ENCODE results near the gene PCSK4.
"Not testable (repeated sequence)": the region's sequence is repeated elsewhere in the genome, so short reads cannot be mapped to it uniquely, and the experiment has no call there.

PCSK4 gene

DNA sequence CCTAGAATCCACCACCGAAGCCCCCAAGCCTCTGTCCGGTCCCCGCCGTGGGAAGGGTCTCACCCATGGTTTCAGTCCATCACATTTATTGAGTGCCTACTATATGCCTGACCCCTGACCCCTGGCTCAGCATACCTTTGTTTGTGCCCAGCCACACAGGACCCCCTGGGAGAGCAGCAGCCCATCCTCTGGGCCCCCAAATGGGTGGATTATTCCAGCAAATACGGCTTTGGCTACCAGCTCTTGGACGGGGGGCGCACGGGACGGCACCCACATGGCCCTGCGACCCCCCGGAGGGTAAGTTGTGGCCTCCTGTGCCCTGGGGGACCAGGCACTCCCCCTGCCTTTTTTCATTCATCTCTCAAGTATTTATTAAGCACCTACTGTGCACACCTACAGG lies 41.4 kb upstream of the PCSK4 start:
- Mint-ChIP-seq H3K4me1 (no peaks in the 10 kb centered on the region), H3K27ac (no peak overlapping the region), H3K4me3 (no peak overlapping the region), H3K9me3 (no peaks in the 10 kb centered on the region), H3K36me3 (ENCODE audit: low read depth) (no peaks in the 10 kb centered on the region), H3K27me3 (ENCODE audit: low read depth) (peaks cover 32% of the 10 kb centered on the region)
- TF ChIP-seq, protein P1, sequence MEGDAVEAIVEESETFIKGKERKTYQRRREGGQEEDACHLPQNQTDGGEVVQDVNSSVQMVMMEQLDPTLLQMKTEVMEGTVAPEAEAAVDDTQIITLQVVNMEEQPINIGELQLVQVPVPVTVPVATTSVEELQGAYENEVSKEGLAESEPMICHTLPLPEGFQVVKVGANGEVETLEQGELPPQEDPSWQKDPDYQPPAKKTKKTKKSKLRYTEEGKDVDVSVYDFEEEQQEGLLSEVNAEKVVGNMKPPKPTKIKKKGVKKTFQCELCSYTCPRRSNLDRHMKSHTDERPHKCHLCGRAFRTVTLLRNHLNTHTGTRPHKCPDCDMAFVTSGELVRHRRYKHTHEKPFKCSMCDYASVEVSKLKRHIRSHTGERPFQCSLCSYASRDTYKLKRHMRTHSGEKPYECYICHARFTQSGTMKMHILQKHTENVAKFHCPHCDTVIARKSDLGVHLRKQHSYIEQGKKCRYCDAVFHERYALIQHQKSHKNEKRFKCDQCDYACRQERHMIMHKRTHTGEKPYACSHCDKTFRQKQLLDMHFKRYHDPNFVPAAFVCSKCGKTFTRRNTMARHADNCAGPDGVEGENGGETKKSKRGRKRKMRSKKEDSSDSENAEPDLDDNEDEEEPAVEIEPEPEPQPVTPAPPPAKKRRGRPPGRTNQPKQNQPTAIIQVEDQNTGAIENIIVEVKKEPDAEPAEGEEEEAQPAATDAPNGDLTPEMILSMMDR (IDR thresholded peaks at IDR 0.05; ENCODE audit: unreplicated experiment in 3 of 3) = no peak

DNA sequence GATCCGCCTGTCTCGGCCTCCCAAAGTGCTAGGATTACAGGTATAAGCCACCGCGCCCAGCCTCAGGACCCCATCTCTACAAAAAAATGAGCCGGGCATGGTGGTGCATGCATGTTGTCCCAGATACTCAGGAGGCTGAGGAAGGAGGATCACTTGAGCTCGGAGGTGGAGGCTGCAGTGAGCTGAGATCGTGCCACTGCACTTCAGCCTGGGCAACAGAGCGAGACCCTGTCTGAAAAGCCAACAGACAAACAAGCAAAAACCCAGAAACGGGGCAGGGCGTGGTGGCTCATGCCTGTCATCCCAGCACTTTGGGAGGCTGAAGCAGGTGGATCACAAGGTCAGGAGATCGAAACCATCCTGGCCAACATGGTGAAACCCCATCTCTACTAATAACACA lies 40.7 kb upstream of the PCSK4 start:
- H3K27me3 Mint-ChIP-seq (ENCODE audit: low read depth) = peaks cover 39% of the 10 kb centered on the region
- H3K4me1 Mint-ChIP-seq; H3K36me3 Mint-ChIP-seq (ENCODE audit: low read depth); H3K27ac Mint-ChIP-seq; H3K9me3 Mint-ChIP-seq; H3K4me3 Mint-ChIP-seq: not testable (repeated sequence)

DNA sequence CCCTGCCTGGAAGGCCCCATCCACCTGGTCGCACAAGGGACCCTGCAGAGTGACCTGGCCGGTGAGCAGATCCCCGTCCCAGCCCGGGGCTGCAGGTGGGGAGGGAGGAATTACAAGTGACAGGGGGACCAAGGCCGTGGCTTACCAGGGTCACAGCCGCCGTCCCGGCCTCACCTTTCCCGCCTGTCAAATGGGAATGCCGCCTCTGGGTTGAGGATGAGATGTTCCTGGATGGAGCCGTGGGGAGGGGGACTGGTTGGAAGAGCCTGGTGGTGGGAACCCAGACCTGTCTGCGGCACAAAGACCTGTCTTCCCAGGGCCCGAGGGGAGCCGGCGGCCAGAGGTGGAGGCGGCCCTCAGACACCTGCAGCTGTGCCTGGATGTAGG lies 39.3 kb upstream of the PCSK4 start:
- Mint-ChIP-seq H3K27ac (no peak overlapping the region), H3K36me3 (ENCODE audit: low read depth) (no peaks in the 10 kb centered on the region), H3K27me3 (ENCODE audit: low read depth) (peaks cover 48% of the 10 kb centered on the region), H3K4me3 (no peak overlapping the region), H3K4me1 (peaks cover 6% of the 10 kb centered on the region), H3K9me3 (no peaks in the 10 kb centered on the region)
- TF ChIP-seq, protein P1 (IDR thresholded peaks at IDR 0.05; ENCODE audit: unreplicated experiment in 3 of 3) = no peak

DNA sequence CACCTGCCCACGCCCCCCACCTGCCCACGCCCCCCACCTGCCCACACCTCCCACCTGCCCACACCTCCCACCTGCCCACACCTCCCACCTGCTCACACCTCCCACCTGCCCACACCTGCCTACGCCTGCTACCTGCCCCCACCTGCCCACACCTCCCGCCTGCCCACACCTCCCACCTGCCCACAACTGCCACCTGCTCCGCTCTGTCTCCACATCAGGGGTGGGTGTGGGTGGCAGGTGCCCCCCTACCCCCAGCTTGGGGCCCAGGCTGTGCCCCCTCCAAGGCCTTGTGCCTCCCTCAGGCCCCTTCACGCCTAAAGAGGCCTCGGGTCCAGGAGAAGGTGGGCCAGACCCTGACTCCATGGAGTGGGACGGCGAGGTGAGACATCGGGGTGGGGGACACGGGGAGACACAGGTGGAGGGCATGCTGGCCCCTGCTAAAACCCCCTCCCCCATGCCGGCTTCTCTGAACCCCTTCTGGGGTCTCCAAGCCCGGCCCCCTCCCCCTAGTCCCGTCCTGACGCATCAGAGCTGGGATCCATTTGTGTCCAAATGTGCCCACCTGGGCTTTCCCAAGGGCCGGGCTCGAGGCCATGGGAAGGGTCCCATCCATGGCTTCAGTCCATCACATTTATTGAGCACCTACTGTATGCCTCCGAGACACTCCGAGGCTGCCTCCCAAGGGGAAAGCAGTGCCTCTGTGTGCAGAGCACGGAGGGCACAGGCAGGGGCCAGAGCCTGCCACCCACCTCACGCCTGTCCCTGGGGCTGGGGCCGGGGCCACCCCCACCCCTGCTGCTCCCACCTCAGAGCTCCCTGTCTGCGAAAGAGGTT lies 38.7 kb upstream of the PCSK4 start:
- Mint-ChIP-seq H3K27me3 (ENCODE audit: low read depth) (peaks cover 51% of the 10 kb centered on the region), H3K36me3 (ENCODE audit: low read depth) (no peaks in the 10 kb centered on the region), H3K4me1 (peaks cover 8% of the 10 kb centered on the region), H3K9me3 (no peaks in the 10 kb centered on the region), H3K27ac (no peak overlapping the region), H3K4me3 (no peak overlapping the region)
- TF ChIP-seq, protein P1 (IDR thresholded peaks at IDR 0.05; ENCODE audit: unreplicated experiment in 3 of 3) = no peak

DNA sequence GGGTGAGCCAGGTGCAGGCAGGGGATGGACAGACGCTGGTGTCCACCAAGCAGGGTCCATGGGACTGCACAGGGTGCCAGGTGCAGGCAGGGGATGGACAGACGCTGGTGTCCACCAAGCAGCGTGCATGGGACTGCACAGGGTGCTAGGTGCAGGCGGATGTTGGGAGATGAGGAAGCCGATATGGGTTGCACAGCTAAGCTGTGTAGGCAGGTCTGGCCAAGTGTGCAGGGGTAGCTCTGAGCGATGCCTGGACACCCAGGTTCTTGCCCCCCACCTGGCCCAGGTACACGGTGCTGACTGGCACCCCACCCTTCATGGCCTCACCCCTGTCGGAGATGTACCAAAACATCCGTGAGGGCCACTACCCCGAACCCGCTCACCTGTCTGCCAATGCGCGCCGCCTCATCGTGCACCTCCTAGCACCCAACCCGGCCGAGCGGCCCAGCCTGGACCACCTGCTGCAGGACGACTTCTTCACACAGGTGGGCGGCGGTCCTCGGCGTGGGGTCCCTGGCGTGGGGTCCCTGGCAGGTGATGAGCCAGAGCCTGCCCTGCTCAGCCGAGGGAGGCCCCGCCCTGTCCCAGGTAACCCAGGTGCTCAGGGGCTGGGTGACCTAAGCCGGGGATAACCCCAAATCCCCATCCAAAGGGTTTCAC lies 37.6 kb upstream of the PCSK4 start:
- peaks cover 8% of the 10 kb centered on the region for H3K4me1 Mint-ChIP-seq
- H3K27ac Mint-ChIP-seq = no peak overlapping the region
- H3K4me3 Mint-ChIP-seq = no peak overlapping the region
- H3K9me3 Mint-ChIP-seq = no peaks in the 10 kb centered on the region
- H3K27me3 Mint-ChIP-seq (ENCODE audit: low read depth) = peaks cover 59% of the 10 kb centered on the region
- no peaks in the 10 kb centered on the region for H3K36me3 Mint-ChIP-seq (ENCODE audit: low read depth)
- TF ChIP-seq, protein P1 (IDR thresholded peaks at IDR 0.05; ENCODE audit: unreplicated experiment in 3 of 3) = no peak

DNA sequence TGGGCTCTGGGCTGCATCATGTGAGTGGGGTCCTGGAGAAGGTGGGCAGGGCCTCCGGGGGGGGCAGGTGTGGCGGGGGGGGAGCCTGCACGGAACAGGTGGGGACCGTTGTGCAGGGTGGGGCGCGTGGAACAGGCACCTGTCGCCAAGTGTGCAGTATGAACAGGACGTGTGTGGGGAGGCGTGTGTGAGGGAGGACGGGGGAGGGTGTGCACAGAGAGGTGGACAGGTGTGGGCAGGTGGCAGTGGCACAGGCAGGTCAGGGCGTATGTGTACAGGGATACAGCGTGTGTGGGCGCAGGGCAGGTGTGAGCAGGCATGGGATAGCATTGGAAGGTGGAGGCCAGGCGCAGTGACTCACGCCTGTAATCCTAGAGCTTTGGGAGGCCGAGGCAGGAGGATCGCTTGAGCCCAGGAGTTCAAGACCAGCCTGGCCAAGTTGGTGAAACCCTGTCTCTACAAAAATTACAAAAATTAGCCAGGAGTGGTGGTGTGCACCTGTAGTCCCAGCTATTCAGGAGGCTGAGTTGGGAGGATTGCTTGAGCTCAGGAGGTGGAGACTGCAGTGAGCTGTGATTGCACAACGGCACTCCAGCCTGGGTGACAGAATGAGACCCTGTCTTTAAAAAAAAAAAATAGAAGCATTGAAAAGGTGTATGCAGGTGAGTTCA lies 37.0 kb upstream of the PCSK4 start:
- H3K9me3 Mint-ChIP-seq = no peaks in the 10 kb centered on the region
- no peak overlapping the region for H3K27ac Mint-ChIP-seq
- H3K27me3 Mint-ChIP-seq (ENCODE audit: low read depth) = peaks cover 59% of the 10 kb centered on the region
- no peak overlapping the region for H3K4me3 Mint-ChIP-seq
- TF ChIP-seq, protein P1 (IDR thresholded peaks at IDR 0.05; ENCODE audit: unreplicated experiment in 3 of 3) = no peak
- peaks cover 9% of the 10 kb centered on the region for H3K4me1 Mint-ChIP-seq
- no peaks in the 10 kb centered on the region for H3K36me3 Mint-ChIP-seq (ENCODE audit: low read depth)
